Mammary epithelial cell (primary cell): Measurements from ENCODE around the gene CLN3.

Experiments
- CTCF ChIP-seq, 2 donors: IDR thresholded peaks in 1 of 2; conservative IDR thresholded peaks in 1 of 2; 2 replicates each; pipeline ENCODE4 v1.5.1; 2011 to 2012; ENCODE audit warnings: inconsistent platforms in 2 of 2, low read length in 2 of 2, mild to moderate bottlenecking in 2 of 2, control low read depth in 1 of 2, low read depth in 1 of 2; ENCODE audit not compliant: insufficient read depth in 1 of 2; ENCODE audit errors: extremely low read depth in 1 of 2
- EZH2 ChIP-seq: IDR thresholded peaks from 2 replicates; pipeline ENCODE4 v1.6.1; 2012; ENCODE audit warnings: low read length, inconsistent platforms, borderline replicate concordance

GRCh38 chr16:28514246-28514645, 22.4 kb upstream of the CLN3 start:
- no peak for TF ChIP-seq CTCF (conservative IDR thresholded peaks at IDR 0.05 in 1 of 2, IDR thresholded peaks at IDR 0.05 in 1 of 2; ENCODE audit: extremely low read depth in 1 of 2, insufficient read depth in 1 of 2, low read depth in 1 of 2, low read length in 2 of 2)
- TF ChIP-seq EZH2: no peak
